HG03108 (cell line): Measurements from ENCODE around the gene CASQ1.

Experiments
- ATAC-seq: cut with Tn5 transposase; IDR thresholded peaks from one replicate; pipeline ENCODE4 v1.9.1; 2021; ENCODE audit warnings: moderate library complexity; ENCODE audit not compliant: unreplicated experiment

CASQ1 gene

DNA sequence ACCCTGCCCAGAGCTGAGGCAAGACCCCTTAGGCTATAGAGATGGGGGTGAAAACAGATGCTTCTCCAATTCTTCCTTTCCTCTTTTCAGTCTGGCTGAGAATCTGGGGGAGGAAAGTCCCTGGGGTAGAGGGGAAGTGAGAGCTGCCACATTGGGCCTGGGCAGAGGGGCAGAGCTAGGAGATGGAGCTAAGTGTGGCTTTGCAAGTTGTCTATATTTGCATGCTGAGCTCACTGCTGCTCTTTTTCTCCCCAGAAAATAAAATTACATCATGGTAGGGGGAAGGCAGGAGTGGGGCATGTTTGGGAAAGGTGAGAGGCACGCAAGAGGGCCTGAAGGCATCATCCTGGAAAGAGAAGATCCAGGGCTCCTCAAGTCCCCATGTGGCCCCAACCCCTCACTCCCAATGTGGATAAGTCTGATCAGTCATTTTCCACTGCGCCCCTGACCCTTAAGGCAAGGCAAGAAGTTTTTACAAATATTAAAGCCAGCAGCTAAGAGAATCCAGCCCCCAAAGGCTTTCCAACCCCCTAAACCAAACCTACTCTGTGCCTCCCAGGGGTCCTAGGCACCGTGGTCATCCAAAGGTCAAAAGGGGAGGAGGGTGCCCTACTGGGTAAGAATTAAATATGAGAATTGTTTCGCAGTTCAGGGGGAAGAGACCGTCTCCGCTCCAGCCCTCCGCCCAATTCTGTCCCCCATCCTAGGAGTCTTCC lies 14.3 kb downstream of the CASQ1 start:
- peak; percentile 55 for ATAC-seq

DNA sequence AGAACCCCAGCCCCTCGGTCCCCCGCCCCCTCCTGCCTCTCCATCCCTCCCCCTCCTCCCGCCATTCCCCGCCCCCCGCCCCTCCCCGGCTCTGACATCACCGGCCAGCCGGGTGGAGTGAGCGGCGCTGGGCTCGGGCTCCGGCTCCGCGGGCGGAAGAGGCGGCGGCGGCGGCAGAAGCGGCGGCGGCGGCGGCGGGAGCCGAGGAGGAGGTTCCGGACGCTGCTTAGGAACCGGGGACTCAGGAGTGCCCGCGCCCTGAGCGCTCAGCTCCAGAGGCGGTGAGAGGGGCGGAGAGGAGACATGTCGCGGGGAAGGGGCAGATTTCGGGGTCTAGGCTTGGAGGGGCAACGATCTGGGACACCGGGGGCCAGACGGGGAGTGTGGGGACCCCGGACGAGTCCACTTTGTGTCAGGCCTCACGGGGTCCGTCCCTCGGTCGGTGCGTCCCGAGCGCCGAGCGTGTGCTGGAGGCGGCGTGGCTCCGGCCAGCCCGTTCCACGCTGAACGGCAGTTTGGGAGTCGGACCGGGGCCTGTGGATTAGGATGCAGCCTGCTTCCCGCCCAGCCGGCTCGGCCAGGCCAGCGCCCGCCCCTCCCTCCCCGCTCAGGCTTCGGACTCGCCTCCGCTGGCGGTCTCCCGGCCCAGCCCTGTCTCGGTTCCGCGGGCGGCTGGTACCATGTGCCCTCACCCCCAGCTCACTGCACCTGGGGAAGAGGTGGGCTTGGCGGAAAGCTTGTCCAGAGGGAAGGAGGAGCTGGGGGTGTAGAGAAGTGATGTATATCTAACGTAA lies 15.1 kb downstream of the CASQ1 start, which contains the start of gene PEA15:
PEA15 (plus strand) TSS at position 143 of the 794 bp plus-strand sequence. CDS start 6,161 bp downstream, outside the sequence.
- peak; percentile 35 for ATAC-seq

DNA sequence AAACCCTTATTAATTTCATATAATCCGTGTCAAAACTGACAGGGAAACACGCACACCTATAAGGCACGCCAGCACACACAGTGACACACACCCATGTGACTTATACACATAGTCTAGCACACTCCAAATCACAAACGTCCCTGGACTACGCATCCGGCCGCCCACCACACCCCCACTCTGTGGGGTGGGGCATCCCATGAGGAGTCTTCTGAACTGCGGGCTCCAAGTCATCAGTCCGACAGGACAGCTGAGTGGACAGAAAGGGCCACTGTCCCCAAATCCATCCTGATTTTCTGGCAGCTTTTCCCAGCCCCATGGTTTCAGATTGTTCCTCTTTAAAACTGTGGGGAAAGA lies 15.6 kb downstream of the CASQ1 start:
- ATAC-seq, result peak; percentile 25

DNA sequence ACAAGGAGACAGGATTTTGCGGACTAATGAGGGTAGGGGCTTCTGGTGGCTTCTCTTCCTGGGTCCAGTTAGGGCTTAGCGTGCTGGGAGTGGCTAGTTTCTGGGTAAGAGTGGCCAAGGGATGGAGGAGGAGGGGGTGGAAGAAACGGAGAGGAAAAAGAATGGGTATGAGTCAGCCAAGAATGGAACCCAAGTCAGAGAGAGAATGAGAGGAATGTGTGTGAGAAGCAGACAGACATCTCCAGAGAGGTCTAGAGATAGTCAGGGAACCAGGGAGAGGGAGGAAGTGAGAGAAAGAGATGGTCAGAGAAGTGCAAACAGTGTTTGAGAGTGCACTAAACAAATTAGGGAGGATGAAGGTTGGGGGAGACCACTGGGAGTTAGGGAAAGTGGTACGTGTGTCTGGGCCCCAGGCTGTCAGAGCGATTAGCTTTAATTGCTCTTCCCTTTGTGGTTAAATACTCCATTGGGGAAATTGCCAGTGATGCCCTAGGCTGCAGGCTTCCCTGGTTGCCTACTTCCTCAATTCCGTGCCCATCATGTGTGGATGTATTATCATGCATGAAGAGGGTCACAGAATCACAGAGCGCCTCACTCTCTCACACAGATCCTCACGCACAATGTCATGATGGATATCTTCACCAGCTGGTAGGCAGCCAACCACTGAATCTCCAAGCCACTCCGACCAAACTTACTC lies 16.2 kb downstream of the CASQ1 start:
- no peak for ATAC-seq

DNA sequence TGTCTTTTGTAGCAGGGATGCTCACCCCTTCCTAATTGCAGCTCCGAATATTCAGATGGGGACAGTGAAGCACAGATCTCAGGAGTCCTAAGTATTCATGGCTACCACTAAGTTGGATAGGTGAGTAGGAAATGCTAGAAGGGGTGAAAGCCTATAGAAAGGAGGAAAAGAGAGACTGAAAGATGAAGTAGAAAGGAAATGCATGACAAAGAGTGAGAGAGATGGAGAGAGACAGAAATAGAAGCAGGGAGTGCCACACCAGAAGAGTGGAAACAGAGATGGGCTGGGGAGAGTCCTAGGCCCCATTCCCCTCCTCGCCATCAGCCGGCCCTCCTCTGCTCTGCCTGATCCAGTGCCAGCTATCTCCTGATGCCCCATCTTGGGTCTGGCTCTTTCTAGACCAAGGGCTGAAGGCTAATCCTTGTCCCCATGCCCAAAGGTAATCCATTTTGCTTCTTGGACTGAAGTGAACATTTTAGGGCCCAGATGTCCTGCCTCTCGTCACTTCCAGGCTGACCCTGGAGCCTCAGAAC lies 16.8 kb downstream of the CASQ1 start:
- ATAC-seq, result no peak

DNA sequence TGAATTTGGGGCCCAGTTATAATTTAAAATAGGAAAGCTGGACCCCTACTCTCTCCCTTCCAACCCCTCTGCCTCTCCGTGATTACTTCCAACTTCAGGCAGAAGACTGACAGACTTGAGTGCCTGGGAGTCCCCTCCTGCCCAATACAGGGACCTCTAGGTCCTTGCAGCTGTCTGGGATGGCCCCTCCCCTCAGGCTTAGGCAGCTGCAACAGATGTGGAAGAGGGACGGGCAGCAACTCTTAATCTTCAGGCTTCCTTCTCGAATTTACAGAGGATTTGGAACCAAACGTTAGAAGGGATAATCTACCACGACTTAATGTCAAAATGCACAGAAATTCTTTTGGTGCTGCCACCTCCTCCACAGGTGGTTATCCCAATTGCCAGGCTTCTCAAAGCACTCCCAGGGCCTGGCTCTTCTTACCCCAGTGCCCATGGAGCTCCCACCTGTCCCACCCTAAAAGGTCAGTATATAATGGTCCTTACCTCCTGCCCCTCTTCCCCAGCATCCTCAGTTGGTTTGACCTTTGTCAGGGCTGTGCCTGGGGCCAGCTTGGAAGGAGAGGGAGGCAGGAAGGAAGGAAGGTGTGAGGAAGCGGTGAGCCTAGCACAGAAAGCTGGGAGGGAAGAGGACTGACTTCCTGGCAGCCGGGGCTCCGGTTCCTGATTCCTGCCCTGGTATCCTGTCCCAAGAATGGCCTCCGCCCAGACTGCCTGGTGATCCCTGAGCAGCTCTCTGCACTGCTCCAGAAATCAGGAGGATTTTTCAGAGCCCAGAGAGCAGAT lies 17.6 kb downstream of the CASQ1 start:
- ATAC-seq, result no peak

DNA sequence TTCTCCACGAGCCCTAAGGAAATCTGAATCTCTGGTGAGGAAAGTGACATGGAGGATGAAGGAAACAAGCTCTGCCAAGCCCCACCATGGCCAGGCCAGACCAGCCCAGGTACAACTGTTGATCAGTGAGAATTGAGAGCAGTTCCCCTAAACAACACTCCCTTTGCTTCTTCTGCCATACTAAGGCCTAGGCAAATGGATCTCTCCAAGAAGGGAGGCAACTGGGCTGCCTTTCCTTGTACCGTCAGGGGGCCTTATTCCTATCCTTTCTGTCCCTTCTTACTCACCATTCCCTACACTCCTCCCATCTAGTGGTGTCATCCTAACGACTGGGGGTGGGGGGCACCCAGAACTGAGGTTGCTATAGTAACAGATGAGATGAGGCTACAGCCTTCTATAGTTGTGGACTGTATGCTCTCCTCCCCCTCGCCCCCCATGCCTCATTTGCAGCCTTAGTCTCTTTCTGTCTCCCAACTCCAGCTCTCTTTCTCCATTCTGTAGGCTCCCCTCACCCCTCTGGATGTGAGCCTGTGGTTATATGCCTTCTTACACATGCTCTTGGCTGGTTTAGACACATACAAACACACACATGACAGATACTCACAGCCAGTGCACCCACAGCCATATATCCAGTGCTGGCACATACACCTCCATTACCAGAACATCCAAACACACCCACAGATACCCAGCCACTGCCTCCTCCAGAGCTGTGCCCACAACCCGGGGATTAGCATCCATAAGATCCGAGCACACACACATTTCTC lies 18.4 kb downstream of the CASQ1 start:
- no peak for ATAC-seq

DNA sequence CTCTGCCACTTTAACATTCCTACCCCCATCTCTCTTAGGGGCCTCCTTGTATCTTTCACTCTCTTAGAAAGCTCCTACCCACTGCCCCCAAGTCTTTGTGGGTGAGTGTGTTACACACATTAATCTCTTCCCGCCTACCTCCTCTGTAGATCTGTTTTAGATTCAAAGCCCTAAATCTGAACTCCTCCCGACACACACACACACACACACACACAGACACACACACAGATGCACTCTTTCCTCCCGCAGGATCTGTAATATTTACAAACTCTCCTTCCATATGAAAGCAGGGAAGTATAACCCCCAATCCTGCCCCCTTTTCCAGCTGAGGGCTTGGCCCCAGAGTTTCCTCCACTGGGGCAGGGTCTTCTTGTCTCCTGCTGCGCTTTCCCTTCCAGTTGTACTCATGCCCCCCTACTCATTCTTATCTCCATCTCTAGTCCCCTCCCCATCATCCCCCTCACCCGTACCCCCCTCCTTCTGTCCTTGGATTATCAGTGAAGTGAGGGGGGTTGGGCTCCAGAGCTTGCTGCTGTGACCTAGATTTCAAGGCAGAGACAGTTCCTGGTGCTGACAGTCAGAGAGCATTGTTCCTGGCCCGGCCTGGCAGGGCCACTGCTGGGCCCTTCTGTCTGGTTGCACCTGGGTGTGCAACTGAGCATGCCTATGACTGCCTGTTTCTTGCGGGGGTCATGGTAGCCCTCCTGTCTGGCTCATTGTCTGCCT lies 19.1 kb downstream of the CASQ1 start:
- ATAC-seq, result no peak

DNA sequence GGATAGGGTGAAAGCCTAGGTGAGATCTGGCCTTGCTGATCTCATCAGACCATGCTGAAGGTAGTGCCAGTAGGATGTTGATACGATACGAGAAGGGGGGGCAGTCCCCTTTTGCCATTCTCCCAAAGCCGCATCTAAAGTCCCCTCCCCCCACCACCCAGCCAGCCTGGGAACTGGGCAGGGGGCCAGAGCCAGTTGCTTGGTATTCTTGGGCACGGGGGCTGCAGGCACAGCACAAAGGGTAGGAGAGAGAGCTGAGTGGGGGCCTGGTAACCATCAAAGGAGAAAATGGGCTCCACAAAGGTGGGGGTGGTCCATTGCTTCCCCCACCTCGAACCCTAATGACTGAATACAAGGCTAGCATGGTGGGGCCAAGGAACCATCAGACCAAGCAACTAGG lies 20.2 kb downstream of the CASQ1 start:
- ATAC-seq, result no peak

DNA sequence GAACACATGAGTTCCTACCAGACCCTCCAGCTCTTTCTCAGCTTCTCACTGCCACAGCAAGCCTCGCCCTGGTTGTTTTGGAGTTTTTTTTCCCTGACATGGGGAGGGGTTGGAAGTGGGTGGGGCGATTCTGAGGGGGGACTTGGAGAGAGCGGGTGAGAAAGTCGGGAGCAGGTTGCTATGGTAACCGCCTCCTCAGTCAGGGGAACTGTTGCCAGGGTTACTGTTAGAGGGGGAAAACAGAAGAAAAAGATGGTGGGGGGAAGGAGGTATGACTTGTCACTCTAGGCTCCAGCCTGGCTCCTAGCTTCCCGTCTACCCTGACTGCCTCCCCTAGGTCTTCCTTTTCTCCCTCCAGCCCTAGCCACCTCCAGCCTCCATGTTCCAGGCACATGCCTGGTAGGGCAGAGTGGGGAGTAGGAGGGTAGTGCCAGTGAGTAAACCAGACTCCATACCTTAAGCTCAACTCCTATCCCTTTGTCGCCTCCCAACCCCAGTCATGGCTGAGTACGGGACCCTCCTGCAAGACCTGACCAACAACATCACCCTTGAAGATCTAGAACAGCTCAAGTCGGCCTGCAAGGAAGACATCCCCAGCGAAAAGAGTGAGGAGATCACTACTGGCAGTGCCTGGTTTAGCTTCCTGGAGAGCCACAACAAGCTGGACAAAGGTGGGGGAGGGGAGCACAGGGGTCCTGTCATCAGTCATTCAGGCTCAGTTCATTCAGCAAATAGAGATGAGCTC lies 20.8 kb downstream of the CASQ1 start:
- ATAC-seq, result no peak

DNA sequence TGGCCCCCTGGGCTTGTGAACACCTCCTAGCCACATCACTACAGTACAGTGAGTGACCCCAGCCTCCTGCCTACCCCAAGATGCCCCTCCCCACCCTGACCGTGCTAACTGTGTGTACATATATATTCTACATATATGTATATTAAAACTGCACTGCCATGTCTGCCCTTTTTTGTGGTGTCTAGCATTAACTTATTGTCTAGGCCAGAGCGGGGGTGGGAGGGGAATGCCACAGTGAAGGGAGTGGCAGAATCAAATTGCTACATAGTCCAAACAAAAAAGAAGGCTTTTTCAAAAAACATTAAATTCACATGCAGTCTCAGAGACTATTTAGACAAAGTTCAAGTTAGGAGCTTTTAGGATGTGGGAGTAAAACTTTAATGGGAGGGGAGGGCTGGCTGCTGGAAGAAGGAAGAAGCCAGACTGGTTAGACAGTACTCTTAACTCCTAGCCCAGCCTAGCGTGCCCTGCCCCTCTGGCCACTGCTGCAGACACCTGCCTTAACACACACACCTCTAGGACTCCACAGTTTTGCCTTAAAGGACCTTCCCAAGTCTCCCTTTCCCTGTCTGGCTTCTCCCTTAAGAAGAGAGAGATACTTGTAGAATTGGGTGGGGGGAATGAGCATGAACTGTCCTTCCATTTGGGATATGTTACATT lies 24.2 kb downstream of the CASQ1 start:
- no peak for ATAC-seq

DNA sequence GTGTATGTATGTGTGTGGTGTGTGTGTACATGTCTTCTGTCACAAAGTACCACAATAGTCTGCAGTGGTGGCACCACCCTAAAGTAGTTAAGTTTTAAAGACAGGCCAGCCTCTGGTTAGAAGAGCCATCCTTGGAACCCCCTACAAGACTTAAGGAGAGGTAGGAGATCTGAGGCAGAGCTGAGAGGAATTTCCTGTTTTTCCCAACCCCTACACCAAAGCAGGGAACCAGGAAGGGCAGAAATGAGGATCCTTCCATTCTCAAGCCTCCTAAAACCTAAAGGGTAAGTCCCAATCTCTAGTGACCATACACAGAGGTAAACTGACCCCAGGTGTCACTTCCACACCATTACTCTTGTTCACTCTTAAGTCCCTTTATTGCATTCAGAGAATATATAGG lies 25.9 kb downstream of the CASQ1 start:
- ATAC-seq, result no peak

DNA sequence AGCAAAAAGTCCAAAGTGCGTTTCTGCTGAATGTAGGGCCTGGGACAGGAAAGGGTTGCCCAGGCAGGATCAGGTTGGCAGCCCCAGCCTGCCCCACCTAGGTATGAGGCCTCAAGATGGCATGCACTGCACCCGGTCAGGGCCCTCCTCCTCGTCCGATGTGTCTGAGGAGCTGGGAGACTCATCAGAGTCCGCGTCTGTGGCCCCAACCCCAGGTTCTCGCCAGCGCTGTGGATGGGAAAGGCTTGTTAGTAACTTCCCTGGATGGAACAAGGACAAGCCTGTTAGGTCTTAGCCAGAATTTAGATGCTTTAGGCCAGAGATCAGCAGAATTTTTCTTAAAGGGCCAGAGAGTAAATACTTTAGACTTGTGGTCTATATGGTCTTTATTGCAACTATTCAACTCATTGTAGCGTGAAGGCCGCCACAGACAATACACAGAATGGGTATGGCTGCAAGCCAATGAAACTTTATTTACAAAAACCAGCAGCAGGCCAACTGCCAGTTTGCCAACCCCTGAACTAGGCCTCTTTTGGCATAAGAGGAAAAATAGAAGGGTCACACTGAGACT lies 27.2 kb downstream of the CASQ1 start:
- no peak for ATAC-seq

DNA sequence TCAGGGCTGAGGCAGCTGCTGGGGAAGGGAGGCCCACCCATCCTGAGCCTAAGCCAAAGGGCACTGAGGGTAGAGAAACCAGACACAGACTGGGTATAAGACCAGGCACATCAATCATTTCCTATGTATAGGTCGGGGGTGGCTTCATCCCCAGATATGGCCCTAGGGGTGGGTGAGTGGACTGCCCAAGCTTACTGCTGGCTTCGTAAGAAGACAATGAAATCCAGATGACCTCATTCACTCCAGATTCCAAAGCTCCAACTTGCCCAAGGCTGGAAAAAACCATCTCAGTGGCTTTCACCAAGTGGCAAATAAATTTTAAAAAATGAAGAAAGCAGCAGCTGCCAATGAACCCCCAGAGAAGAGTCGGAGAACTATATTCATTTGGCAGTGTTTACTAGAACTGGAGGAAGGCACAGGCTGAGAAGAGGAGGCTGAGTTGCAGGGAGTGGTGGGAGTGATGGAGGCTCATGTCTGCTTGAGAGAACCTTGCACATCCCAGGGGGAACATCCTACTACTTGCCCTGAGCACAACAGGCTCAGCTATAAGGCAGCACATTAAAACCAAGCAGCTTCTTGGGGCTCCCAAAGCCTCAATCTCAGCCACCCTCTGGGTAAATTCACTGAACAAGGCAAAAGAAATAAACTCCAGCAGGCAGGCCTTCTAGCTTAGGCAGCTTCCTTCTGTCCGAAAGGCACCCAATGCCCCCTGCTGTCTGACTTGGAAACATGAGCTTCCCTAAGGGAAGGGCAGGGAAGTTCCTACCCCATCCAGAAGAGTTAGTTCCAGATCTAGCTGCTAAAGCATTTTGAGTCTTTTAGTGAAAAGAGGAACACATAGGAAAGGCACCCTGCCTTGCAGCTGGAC lies 28.9 kb downstream of the CASQ1 start:
- no peak for ATAC-seq

DNA sequence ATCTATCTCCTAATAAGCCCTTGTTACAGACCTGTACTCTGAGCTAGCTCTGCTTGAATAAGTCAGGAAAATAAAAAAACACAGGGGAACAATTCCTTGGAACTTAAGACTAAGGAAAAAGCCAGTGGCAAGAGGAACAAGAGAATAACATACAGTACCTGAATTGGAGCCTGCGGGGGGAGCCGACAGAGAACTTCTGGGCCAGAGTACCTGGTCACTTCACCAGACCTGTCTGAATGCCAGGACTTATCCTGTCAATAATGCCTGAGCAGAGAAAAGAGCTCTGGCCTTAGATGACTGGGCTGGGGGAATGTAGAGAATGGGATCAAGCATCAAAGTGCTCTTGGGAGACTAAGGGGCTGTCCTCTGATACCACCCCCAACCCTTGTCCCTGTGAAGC lies 29.9 kb downstream of the CASQ1 start:
- no peak for ATAC-seq

DNA sequence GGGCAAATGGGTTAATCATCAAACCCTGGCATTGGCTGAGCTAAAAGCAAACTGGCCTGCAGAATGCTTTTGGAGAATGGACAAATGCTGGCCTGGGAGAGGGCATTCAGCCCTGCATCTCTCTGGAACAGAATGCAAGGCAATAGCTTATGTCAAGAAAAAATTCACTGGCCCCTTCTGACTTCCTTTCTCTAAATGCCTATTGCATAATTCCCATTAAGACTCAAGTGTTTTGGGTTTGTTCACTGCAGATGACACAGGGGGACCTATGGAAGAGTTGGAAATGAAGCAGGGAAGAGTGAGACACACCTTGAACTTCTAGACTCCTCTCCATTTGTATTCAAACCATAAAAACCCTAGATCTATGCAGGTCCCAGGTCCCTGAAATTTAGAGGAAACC lies 30.7 kb downstream of the CASQ1 start:
- ATAC-seq, result no peak

DNA sequence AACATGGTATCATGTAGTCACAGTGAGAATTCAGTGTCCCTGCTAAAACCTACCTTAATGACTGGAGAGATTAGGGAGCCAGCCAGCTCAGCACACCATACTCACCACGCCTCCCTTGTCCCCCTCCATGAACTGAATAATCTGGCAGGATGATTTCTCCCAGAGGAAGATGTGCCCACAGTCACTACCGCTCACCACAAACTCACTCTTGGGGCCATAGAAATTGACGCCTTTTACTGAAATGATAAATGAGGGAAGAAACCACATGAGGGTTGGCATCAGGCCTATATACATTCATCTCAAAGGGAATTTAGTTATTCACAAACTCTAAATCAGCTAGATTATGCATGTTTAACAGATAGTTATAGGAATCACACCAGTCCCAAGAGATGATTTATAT lies 32.2 kb downstream of the CASQ1 start:
- ATAC-seq, result no peak
